Liver (tissue), 9 donors: ENCODE data around the gene TCEA3. TPM values are rescaled to one million over a fixed set of nuclear protein-coding genes. Genes with fewer than 3 reads are reported as not detected.

Source experiments
- DNase-seq: peaks from one replicate; pipeline ENCODE4 v3.0.0-alpha.2; 2017; ENCODE audit warnings: low spot score
- H3K27ac ChIP-seq, 2 donors: one replicate each; pipeline ENCODE4 v1.7.0; 2013; ENCODE audit warnings: inconsistent platforms in 2 of 2, low read length in 2 of 2, control low read depth in 1 of 2, low read depth in 1 of 2, mild to moderate bottlenecking in 1 of 2
- H3K27me3 ChIP-seq, 4 donors: one replicate each; pipeline versions ENCODE4 v1.6.1 to v1.7.0; 2013; ENCODE audit warnings: low read length in 3 of 4, inconsistent platforms in 1 of 4, mild to moderate bottlenecking in 1 of 4, moderate library complexity in 1 of 4; ENCODE audit not compliant: control insufficient read depth in 4 of 4, insufficient read depth in 4 of 4
- H3K36me3 ChIP-seq, 4 donors: one replicate each; pipeline versions ENCODE4 v1.6.1 to v1.7.0; 2013; ENCODE audit warnings: low read length in 3 of 4, mild to moderate bottlenecking in 3 of 4, low read depth in 1 of 4, moderate library complexity in 1 of 4; ENCODE audit not compliant: control insufficient read depth in 4 of 4, insufficient read depth in 3 of 4
- H3K4me1 ChIP-seq, 4 donors: one replicate each; pipeline versions ENCODE4 v1.6.1 to v1.7.0; 2013; ENCODE audit warnings: low read length in 3 of 4, mild to moderate bottlenecking in 3 of 4, moderate library complexity in 1 of 4; ENCODE audit not compliant: control insufficient read depth in 4 of 4, insufficient read depth in 4 of 4
- H3K4me3 ChIP-seq, 3 donors: one replicate each; pipeline versions ENCODE4 v1.6.1 to v1.7.0; 2013; ENCODE audit warnings: low read length in 3 of 3, control low read depth in 1 of 3, low read depth in 1 of 3, mild to moderate bottlenecking in 1 of 3
- H3K9ac ChIP-seq, 2 donors: one replicate each; pipeline ENCODE4 v1.7.0; 2013; ENCODE audit warnings: low read length in 2 of 2, mild to moderate bottlenecking in 2 of 2, moderate library complexity in 2 of 2, control low read depth in 1 of 2, low read depth in 1 of 2
- H3K9me3 ChIP-seq, 4 donors: one replicate each; pipeline versions ENCODE4 v1.6.1 to v1.7.0; 2013; ENCODE audit warnings: low read length in 3 of 4; ENCODE audit not compliant: control insufficient read depth in 4 of 4
- FOXA1 ChIP-seq: IDR thresholded peaks from 2 replicates; pipeline ENCODE4 v1.6.1; 2016; ENCODE audit warnings: antibody characterized with exemption
- HNF4A ChIP-seq, 2 donors: conservative IDR thresholded peaks; 2 replicates each; pipeline ENCODE4 v1.6.1; 2016; ENCODE audit warnings: antibody characterized with exemption in 2 of 2, mild to moderate bottlenecking in 2 of 2
- HNF4G ChIP-seq: IDR thresholded peaks from 2 replicates; pipeline ENCODE4 v1.6.1; 2016; ENCODE audit warnings: antibody characterized with exemption
- JUND ChIP-seq, 2 donors: IDR thresholded peaks; 2 replicates each; pipeline ENCODE4 v1.6.1; 2016; ENCODE audit warnings: antibody characterized with exemption in 2 of 2
- NR2F2 ChIP-seq: IDR thresholded peaks from 2 replicates; pipeline ENCODE4 v1.6.1; 2016; ENCODE audit warnings: antibody characterized with exemption
- RAD21 ChIP-seq, 2 donors: IDR thresholded peaks; 2 replicates each; pipeline ENCODE4 v1.6.1; 2016; ENCODE audit warnings: antibody characterized with exemption in 2 of 2, mild to moderate bottlenecking in 2 of 2
- RXRA ChIP-seq, 2 donors: IDR thresholded peaks; 2 replicates each; pipeline ENCODE4 v1.6.1; 2017 to 2018; ENCODE audit warnings: antibody characterized with exemption in 2 of 2, mild to moderate bottlenecking in 1 of 2
- TAF1 ChIP-seq: conservative IDR thresholded peaks from 2 replicates; pipeline ENCODE4 v1.6.1; 2016; ENCODE audit warnings: antibody characterized with exemption, mild to moderate bottlenecking
- YY1 ChIP-seq: IDR thresholded peaks from 2 replicates; pipeline ENCODE4 v1.6.1; 2016; ENCODE audit warnings: antibody characterized with exemption, mild to moderate bottlenecking
- WGBS: extraction: QIAGEN DNeasy Blood & Tissue Kit; methylation state at CpG from one replicate; pipeline ENCODE4 v1.1.7; 2013; 5-methylcytosine and 5-hydroxymethylcytosine counted together
- polyA plus RNA-seq, 2 donors: library from polyadenylated mRNA; stranded (reverse) in 1 of 2; unstranded in 1 of 2; fragments of 200-250 nt in 1 of 2; fragments of >200 nt in 1 of 2; fragmentation: Nextera tagmentation in 1 of 2; extraction: Ambion mirVana in 1 of 2; gene quantifications; one replicate each; pipeline versions ENCODE4 v1.2.1 to v1.2.3, GENCODE V29; 2013 to 2015
- total RNA-seq, 2 donors: library from RNA; depleted of rRNA; stranded (reverse); fragments of >200 nt; gene quantifications; one replicate each; pipeline ENCODE4 v1.2.3, GENCODE V29; 2014
- TF ChIP-seq, protein P1 (sequence below): IDR thresholded peaks from 2 replicates; pipeline ENCODE4 v1.6.1; 2016; ENCODE audit warnings: antibody characterized with exemption
- TF ChIP-seq, protein P2 (sequence below): IDR thresholded peaks from 2 replicates; pipeline ENCODE4 v1.6.1; 2016; ENCODE audit warnings: antibody characterized with exemption, mild to moderate bottlenecking
- TF ChIP-seq, protein P3 (sequence below): fragments of 150-350 bp; IDR thresholded peaks from 2 replicates; pipeline ENCODE4 v1.5.1; 2017; ENCODE audit warnings: improper control_type of control experiment, low read depth, low read length; ENCODE audit not compliant: missing input control
- TF ChIP-seq, protein P4 (sequence below): IDR thresholded peaks from 2 replicates; pipeline ENCODE4 v1.6.1; 2016; ENCODE audit warnings: antibody characterized with exemption
- donor health status: healthy.
- donor health status: healthy.
- donor health status: healthy.
- donor health status: healthy.
- donor health status: healthy.

TCEA3 gene
- total and polyA plus RNA-seq, 4 donors = 29.6 to 142 (median 47.6) TPM

DNA sequence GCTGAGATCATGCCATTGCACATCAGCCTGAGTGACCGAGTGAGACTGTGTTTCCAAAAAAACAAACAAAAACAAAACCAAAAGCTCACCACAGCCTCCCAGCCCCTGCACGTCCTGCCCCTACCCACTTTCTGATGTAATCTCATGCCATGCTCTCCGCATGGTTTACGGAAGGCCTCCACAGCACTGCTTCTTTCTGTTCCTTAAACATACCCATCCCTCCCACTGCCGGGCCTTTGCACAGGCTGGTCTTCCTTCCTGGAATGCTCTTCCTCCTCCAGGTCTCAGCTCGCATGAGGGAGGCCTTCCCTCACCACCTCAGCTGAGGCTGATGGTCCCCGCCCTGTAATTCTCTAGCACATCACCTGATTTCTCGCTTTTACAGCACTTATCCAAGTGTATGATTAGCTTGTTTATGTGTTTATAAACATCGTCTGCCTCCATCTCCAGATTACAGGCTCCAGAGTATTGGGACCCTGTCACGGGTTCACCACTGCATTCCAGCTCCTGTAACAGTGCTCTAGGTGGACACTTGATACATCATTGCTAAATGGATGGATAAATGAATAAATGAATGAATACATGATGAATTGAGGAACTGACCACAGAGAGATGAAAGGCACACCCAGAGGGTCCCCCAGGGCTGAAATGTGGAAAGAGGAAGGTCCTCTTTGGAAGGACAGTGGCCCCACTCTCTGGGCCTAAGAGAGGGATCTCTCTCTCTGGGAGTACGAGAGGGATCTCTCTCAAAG is 22.1 kb downstream of the TCEA3 start:
- Histone ChIP-seq H3K27me3 (no peaks in the 10 kb centered on the region), H3K4me1 (peaks cover 7 to 10% (median 8%) of the 10 kb centered on the region in 4 donors), H3K36me3 (peaks cover 0 to 46% (median 13%) of the 10 kb centered on the region in 4 donors), H3K9me3 (no peaks in the 10 kb centered on the region), H3K27ac (no peak overlapping the region), H3K9ac (no peak overlapping the region), H3K4me3 (no peak overlapping the region)
- WGBS = 84% methylated on average over 11 of the region's 11 CpGs
- TF ChIP-seq HNF4A (conservative IDR thresholded peaks at IDR 0.05) (no peak), TAF1 (no peak), RAD21 (IDR thresholded peaks at IDR 0.05) (no peak), YY1 (no peak), HNF4G (no peak)
- TF ChIP-seq, protein P1, sequence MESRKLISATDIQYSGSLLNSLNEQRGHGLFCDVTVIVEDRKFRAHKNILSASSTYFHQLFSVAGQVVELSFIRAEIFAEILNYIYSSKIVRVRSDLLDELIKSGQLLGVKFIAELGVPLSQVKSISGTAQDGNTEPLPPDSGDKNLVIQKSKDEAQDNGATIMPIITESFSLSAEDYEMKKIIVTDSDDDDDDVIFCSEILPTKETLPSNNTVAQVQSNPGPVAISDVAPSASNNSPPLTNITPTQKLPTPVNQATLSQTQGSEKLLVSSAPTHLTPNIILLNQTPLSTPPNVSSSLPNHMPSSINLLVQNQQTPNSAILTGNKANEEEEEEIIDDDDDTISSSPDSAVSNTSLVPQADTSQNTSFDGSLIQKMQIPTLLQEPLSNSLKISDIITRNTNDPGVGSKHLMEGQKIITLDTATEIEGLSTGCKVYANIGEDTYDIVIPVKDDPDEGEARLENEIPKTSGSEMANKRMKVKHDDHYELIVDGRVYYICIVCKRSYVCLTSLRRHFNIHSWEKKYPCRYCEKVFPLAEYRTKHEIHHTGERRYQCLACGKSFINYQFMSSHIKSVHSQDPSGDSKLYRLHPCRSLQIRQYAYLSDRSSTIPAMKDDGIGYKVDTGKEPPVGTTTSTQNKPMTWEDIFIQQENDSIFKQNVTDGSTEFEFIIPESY = no peak
- TF ChIP-seq, protein P2, sequence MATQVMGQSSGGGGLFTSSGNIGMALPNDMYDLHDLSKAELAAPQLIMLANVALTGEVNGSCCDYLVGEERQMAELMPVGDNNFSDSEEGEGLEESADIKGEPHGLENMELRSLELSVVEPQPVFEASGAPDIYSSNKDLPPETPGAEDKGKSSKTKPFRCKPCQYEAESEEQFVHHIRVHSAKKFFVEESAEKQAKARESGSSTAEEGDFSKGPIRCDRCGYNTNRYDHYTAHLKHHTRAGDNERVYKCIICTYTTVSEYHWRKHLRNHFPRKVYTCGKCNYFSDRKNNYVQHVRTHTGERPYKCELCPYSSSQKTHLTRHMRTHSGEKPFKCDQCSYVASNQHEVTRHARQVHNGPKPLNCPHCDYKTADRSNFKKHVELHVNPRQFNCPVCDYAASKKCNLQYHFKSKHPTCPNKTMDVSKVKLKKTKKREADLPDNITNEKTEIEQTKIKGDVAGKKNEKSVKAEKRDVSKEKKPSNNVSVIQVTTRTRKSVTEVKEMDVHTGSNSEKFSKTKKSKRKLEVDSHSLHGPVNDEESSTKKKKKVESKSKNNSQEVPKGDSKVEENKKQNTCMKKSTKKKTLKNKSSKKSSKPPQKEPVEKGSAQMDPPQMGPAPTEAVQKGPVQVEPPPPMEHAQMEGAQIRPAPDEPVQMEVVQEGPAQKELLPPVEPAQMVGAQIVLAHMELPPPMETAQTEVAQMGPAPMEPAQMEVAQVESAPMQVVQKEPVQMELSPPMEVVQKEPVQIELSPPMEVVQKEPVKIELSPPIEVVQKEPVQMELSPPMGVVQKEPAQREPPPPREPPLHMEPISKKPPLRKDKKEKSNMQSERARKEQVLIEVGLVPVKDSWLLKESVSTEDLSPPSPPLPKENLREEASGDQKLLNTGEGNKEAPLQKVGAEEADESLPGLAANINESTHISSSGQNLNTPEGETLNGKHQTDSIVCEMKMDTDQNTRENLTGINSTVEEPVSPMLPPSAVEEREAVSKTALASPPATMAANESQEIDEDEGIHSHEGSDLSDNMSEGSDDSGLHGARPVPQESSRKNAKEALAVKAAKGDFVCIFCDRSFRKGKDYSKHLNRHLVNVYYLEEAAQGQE = no peak
- TF ChIP-seq, protein P3, sequence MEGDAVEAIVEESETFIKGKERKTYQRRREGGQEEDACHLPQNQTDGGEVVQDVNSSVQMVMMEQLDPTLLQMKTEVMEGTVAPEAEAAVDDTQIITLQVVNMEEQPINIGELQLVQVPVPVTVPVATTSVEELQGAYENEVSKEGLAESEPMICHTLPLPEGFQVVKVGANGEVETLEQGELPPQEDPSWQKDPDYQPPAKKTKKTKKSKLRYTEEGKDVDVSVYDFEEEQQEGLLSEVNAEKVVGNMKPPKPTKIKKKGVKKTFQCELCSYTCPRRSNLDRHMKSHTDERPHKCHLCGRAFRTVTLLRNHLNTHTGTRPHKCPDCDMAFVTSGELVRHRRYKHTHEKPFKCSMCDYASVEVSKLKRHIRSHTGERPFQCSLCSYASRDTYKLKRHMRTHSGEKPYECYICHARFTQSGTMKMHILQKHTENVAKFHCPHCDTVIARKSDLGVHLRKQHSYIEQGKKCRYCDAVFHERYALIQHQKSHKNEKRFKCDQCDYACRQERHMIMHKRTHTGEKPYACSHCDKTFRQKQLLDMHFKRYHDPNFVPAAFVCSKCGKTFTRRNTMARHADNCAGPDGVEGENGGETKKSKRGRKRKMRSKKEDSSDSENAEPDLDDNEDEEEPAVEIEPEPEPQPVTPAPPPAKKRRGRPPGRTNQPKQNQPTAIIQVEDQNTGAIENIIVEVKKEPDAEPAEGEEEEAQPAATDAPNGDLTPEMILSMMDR = no peak
- DNase-seq = no peak

DNA sequence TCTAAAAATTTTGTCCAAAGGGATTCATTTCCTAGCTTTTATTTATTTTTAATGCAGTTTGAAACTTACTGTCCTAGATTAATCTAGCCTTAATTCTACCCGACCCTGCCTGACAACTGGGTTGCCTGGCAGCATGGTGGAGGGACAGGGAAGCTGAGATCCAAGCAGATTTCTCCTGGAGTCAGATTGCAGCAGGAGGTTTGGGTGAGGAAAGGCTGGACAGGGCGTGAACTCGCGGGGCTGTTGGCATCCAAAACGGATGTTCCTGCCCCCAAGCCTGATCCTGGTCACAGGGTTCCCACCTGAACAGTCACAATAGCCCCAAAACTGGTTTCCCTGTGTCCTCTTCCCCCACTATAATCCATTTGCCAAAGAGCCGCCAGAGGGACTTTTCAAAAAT is 23.2 kb downstream of the TCEA3 start:
- peaks cover 7 to 10% (median 8%) of the 10 kb centered on the region in 4 donors for H3K4me1 ChIP-seq
- H3K36me3 ChIP-seq = peaks cover 0 to 48% (median 16%) of the 10 kb centered on the region in 4 donors
- no peak overlapping the region for H3K27ac ChIP-seq
- H3K4me3 ChIP-seq = no peak overlapping the region
- no peak for DNase-seq
- TF ChIP-seq RXRA (IDR thresholded peaks at IDR 0.05) (no peak), TAF1 (no peak), JUND (IDR thresholded peaks at IDR 0.05) (no peak), FOXA1 (no peak), NR2F2 (no peak), YY1 (no peak), HNF4A (conservative IDR thresholded peaks at IDR 0.05) (no peak)
- TF ChIP-seq, protein P4, sequence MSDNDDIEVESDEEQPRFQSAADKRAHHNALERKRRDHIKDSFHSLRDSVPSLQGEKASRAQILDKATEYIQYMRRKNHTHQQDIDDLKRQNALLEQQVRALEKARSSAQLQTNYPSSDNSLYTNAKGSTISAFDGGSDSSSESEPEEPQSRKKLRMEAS = no peak
- TF ChIP-seq, protein P1 = no peak
- TF ChIP-seq, protein P3 = no peak
- H3K9me3 ChIP-seq = no peaks in the 10 kb centered on the region
- no peak overlapping the region for H3K9ac ChIP-seq
- WGBS = 93% methylated on average over 6 of the region's 6 CpGs
- no peaks in the 10 kb centered on the region for H3K27me3 ChIP-seq
